Peyer's patch (tissue), 4 donors: Measurements from ENCODE around the gene KCNQ2. TPM values are rescaled to one million over a fixed set of nuclear protein-coding genes. Genes with fewer than 3 reads are reported as not detected.

Experiments used
- DNase-seq, 3 donors: peaks; one replicate each; pipeline ENCODE4 v3.0.0-alpha.2; 2017 to 2019
- H3K27ac ChIP-seq, 4 donors: fragments of 200-600 bp; sonication (generic); one replicate each; pipeline ENCODE4 v1.5.1; 2016 to 2019
- H3K27me3 ChIP-seq, 2 donors: fragments of 200-600 bp; sonication (generic); one replicate each; pipeline ENCODE4 v1.5.1; 2019
- H3K36me3 ChIP-seq, 3 donors: fragments of 200-600 bp; sonication (generic); one replicate each; pipeline ENCODE4 v1.5.1; 2016 to 2019
- H3K4me1 ChIP-seq, 4 donors: fragments of 200-600 bp; sonication (generic); one replicate each; pipeline ENCODE4 v1.5.1; 2016 to 2019
- H3K4me3 ChIP-seq, 4 donors: fragments of 200-600 bp; sonication (generic); 1 replicate in 3 of 4; 2 replicates in 1 of 4; pipeline ENCODE4 v1.5.1; 2016 to 2019; ENCODE audit warnings: mild to moderate bottlenecking in 1 of 4
- H3K9me3 ChIP-seq, 4 donors: fragments of 200-600 bp; sonication (generic); one replicate each; pipeline ENCODE4 v1.5.1; 2016 to 2019; ENCODE audit warnings: mild to moderate bottlenecking in 1 of 4
- CTCF ChIP-seq, 6 experiments: fragments of 450-650 bp in 4 of 6; fragments of 200-600 bp in 2 of 6; sonication (generic) in 1 of 6; IDR thresholded peaks; one replicate each; pipeline ENCODE4 v1.5.1; 2017 to 2019; ENCODE audit warnings: antibody characterized with exemption in 6 of 6, mild to moderate bottlenecking in 3 of 6, moderate library complexity in 1 of 6
- POLR2A ChIP-seq, 2 donors: fragments of 450-650 bp; IDR thresholded peaks; one replicate each; pipeline ENCODE4 v1.5.1; 2017; ENCODE audit warnings: antibody characterized with exemption in 2 of 2, mild to moderate bottlenecking in 2 of 2, moderate library complexity in 2 of 2
- total RNA-seq, 4 donors: library from RNA; depleted of rRNA; stranded (reverse); fragments of >200 nt; gene quantifications; one replicate each; pipeline ENCODE4 v1.1.0, GENCODE V29; 2016

KCNQ2 gene
- total RNA-seq, 4 donors from 2014 or later = not detected

- TF ChIP-seq CTCF (IDR thresholded peaks at IDR 0.05) (no peak), POLR2A (IDR thresholded peaks at IDR 0.05) (no peak)
- no peak for DNase-seq
- Histone ChIP-seq H3K27me3 (no peaks in the 10 kb centered on the region), H3K4me3 (no peak overlapping the region), H3K4me1 (no peaks in the 10 kb centered on the region), H3K36me3 (no peaks in the 10 kb centered on the region), H3K9me3 (no peaks in the 10 kb centered on the region), H3K27ac (no peak overlapping the region)
Measured at GRCh38 chr20:63402860-63403220, 69.6 kb downstream of the KCNQ2 start.

GRCh38 chr20:63402181-63402859, 70.1 kb downstream of the KCNQ2 start:
- no peak overlapping the region for H3K4me3 ChIP-seq
- H3K27ac ChIP-seq = no peak overlapping the region
- no peaks in the 10 kb centered on the region for H3K4me1 ChIP-seq
- TF ChIP-seq CTCF (IDR thresholded peaks at IDR 0.05) (no peak), POLR2A (IDR thresholded peaks at IDR 0.05) (no peak)
- no peak for DNase-seq
- no peaks in the 10 kb centered on the region for H3K36me3 ChIP-seq
- H3K27me3 ChIP-seq = no peaks in the 10 kb centered on the region
- H3K9me3 ChIP-seq = no peaks in the 10 kb centered on the region

- no peak for DNase-seq
- H3K4me3 ChIP-seq = no peak overlapping the region
- no peaks in the 10 kb centered on the region for H3K4me1 ChIP-seq
- no peak for TF ChIP-seq CTCF (IDR thresholded peaks at IDR 0.05)
- TF ChIP-seq POLR2A (IDR thresholded peaks at IDR 0.05) = no peak
- no peaks in the 10 kb centered on the region for H3K27me3 ChIP-seq
- H3K36me3 ChIP-seq = no peaks in the 10 kb centered on the region
- H3K27ac ChIP-seq = no peak overlapping the region
- no peaks in the 10 kb centered on the region for H3K9me3 ChIP-seq
Measured at GRCh38 chr20:63401384-63402110, 70.9 kb downstream of the KCNQ2 start.

GRCh38 chr20:63400486-63401210, 71.8 kb downstream of the KCNQ2 start:
- Histone ChIP-seq H3K27ac (no peak overlapping the region), H3K4me1 (no peaks in the 10 kb centered on the region), H3K9me3 (no peaks in the 10 kb centered on the region), H3K4me3 (no peak overlapping the region), H3K27me3 (no peaks in the 10 kb centered on the region), H3K36me3 (no peaks in the 10 kb centered on the region)
- DNase-seq = no peak
- TF ChIP-seq POLR2A (IDR thresholded peaks at IDR 0.05) = no peak
- TF ChIP-seq CTCF (IDR thresholded peaks at IDR 0.05) = no peak

GRCh38 chr20:63399596-63400375, 72.7 kb downstream of the KCNQ2 start:
- no peak for TF ChIP-seq CTCF (IDR thresholded peaks at IDR 0.05)
- TF ChIP-seq POLR2A (IDR thresholded peaks at IDR 0.05) = no peak
- H3K27me3 ChIP-seq = no peaks in the 10 kb centered on the region
- H3K4me3 ChIP-seq = no peak overlapping the region
- no peak overlapping the region for H3K27ac ChIP-seq
- no peak for DNase-seq
- no peaks in the 10 kb centered on the region for H3K36me3 ChIP-seq
- H3K4me1 ChIP-seq = no peaks in the 10 kb centered on the region
- no peaks in the 10 kb centered on the region for H3K9me3 ChIP-seq
